ENCODE data around the gene ACTN4. TPM values are rescaled to one million over a fixed set of nuclear protein-coding genes. Genes with fewer than 3 reads are reported as not detected.
A peak's percentile ranks its signal among the peaks of the same experiment; 100 is the strongest.

The ACTN4 gene
- total RNA-seq, 1 experiment from 2014 or later = 506 TPM

DNA sequence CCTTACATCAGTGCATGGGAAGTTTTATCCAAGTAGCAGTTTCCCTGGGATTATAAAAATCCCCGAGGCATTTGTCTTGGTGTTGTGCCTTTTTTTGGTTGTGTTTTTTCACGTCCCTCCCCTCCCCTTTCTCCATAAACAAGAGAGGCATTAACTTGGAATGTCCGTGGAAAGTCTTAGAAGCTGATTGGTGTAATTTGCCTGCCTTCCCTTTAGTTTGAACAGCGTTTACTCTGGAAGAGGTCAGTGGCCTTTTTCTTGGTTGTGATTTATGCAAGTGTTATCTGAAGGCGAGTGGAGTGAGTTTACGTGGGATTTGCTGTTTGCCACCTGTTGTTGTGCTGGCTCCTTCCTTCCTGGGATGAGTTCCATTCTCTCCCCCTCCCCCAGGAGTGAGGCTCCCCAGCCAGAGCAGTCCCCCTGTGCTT lies 7.2 kb downstream of the ACTN4 start:
- ATAC-seq (no peak), DNase-seq (ENCODE audit: low spot score) (no peak)
- H3K4me1 Mint-ChIP-seq = peaks cover 98% of the 10 kb centered on the region
- CTCF ChIA-PET = interaction anchor here (1.5 to 1.6 kb wide), 2 partner anchors 20 to 31 kb away, joined by 4 read pairs; no protein-coding TSS in a partner anchor
- H3K9me3 Mint-ChIP-seq = no peaks in the 10 kb centered on the region
- POLR2A ChIA-PET = interaction anchor here (0.6 to 1.4 kb wide), 2 partner anchors 9 to 447 kb away, joined by 3 read pairs; no protein-coding TSS in a partner anchor
- peaks cover 14% of the 10 kb centered on the region for H3K36me3 Mint-ChIP-seq
- H3K27ac Mint-ChIP-seq = peak overlapping the region; percentile 87
- TF ChIP-seq ZNF317 (CRISPR knock-in tag; IDR thresholded peaks at IDR 0.05; ENCODE audit: borderline replicate concordance, low read depth) = no peak
- TF ChIP-seq RORB (CRISPR knock-in tag; IDR thresholded peaks at IDR 0.05) = no peak
- TF ChIP-seq PRRX2 (CRISPR knock-in tag; IDR thresholded peaks at IDR 0.05) = no peak
- TF ChIP-seq GRHL2 (CRISPR knock-in tag; IDR thresholded peaks at IDR 0.05; ENCODE audit: insufficient replicate concordance, severe bottlenecking) = no peak
- TF ChIP-seq SP1 (CRISPR knock-in tag; conservative IDR thresholded peaks at IDR 0.05) = no peak
- TF ChIP-seq, protein P1, sequence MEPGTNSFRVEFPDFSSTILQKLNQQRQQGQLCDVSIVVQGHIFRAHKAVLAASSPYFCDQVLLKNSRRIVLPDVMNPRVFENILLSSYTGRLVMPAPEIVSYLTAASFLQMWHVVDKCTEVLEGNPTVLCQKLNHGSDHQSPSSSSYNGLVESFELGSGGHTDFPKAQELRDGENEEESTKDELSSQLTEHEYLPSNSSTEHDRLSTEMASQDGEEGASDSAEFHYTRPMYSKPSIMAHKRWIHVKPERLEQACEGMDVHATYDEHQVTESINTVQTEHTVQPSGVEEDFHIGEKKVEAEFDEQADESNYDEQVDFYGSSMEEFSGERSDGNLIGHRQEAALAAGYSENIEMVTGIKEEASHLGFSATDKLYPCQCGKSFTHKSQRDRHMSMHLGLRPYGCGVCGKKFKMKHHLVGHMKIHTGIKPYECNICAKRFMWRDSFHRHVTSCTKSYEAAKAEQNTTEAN (CRISPR knock-in tag; IDR thresholded peaks at IDR 0.05) = no peak
- no peak for TF ChIP-seq CTCF (IDR thresholded peaks at IDR 0.05)
- no peak for TF ChIP-seq TEAD4 (CRISPR knock-in tag; IDR thresholded peaks at IDR 0.05)
- TF ChIP-seq TEAD1 (CRISPR knock-in tag; IDR thresholded peaks at IDR 0.05) = no peak
- TF ChIP-seq, protein P2, sequence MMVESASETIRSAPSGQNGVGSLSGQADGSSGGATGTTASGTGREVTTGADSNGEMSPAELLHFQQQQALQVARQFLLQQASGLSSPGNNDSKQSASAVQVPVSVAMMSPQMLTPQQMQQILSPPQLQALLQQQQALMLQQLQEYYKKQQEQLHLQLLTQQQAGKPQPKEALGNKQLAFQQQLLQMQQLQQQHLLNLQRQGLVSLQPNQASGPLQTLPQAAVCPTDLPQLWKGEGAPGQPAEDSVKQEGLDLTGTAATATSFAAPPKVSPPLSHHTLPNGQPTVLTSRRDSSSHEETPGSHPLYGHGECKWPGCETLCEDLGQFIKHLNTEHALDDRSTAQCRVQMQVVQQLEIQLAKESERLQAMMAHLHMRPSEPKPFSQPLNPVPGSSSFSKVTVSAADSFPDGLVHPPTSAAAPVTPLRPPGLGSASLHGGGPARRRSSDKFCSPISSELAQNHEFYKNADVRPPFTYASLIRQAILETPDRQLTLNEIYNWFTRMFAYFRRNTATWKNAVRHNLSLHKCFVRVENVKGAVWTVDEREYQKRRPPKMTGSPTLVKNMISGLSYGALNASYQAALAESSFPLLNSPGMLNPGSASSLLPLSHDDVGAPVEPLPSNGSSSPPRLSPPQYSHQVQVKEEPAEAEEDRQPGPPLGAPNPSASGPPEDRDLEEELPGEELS (CRISPR knock-in tag; IDR thresholded peaks at IDR 0.05) = no peak
- TF ChIP-seq NFYB (CRISPR knock-in tag; conservative IDR thresholded peaks at IDR 0.05; ENCODE audit: low read depth) = no peak
- TF ChIP-seq ZNF138 (CRISPR knock-in tag; conservative IDR thresholded peaks at IDR 0.05) = no peak
- peak overlapping the region; percentile 12; the same call in 1 of the 2 replicates for H3K4me3 Mint-ChIP-seq
- H3K27me3 Mint-ChIP-seq (ENCODE audit: low read depth) = no peaks in the 10 kb centered on the region

DNA sequence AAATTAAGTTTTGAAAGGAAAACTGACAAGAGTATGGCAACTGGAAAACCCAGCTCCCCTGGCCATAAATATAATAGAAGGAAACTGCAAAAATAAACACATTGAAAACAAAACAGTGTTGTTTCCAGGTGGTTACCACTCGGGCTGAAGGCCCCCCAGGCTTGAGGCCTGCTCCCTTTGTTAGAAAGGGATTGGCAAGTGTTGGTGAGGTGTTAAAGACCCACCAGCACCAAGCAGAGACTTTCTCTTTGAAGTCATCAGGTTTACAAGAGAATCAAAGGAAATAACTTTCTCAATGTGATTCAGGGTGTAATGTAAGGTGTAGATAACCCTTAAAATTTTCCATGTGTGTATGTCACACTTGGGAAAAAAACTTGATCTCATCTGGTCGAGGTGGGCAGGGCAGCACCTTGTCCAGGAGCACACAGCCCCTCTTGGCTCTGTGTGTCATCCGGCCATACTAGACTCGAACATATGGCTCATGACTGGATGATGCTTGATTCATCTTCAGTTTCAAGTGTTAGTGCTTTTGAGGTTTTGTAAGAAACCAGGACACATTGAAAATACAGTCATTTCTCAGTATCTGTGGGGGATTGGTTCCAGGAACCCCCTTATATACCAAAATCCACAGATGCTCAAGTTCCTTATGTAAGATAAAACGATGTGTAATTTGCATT lies 7.8 kb downstream of the ACTN4 start:
- TF ChIP-seq FOXP1 (CRISPR knock-in tag; IDR thresholded peaks at IDR 0.05; ENCODE audit: borderline replicate concordance) (no peak), TCF7 (CRISPR knock-in tag; IDR thresholded peaks at IDR 0.05; ENCODE audit: low read depth) (no peak), FOXK1 (CRISPR knock-in tag; IDR thresholded peaks at IDR 0.05) (no peak), ZNF138 (CRISPR knock-in tag; conservative IDR thresholded peaks at IDR 0.05) (no peak), NFE2L1 (CRISPR knock-in tag; IDR thresholded peaks at IDR 0.05) (no peak), TEAD4 (CRISPR knock-in tag; IDR thresholded peaks at IDR 0.05) (no peak), CTCF (IDR thresholded peaks at IDR 0.05) (no peak), ZNF121 (CRISPR knock-in tag; IDR thresholded peaks at IDR 0.05) (no peak)
- Mint-ChIP-seq H3K4me3 (peak overlapping the region; percentile 12; the same call in 1 of the 2 replicates), H3K9me3 (no peaks in the 10 kb centered on the region), H3K27me3 (ENCODE audit: low read depth) (no peaks in the 10 kb centered on the region), H3K36me3 (peaks cover 14% of the 10 kb centered on the region), H3K27ac (peak overlapping the region; percentile 84), H3K4me1 (peaks cover 98% of the 10 kb centered on the region)
- ChIA-PET CTCF (interaction anchor here (1.5 kb wide), 1 partner anchor 31 kb away, joined by 4 read pairs; no protein-coding TSS in a partner anchor), POLR2A (interaction anchor here (1.4 kb wide), 1 partner anchor 9 kb away, joined by 3 read pairs; no protein-coding TSS in a partner anchor)
- DNase-seq (ENCODE audit: low spot score) (no peak), ATAC-seq (no peak)
